ENCODE results near the gene SLC66A2. TPM values are rescaled to one million over a fixed set of nuclear protein-coding genes. Genes with fewer than 3 reads are reported as not detected.

The SLC66A2 gene
- total RNA-seq, 1 donor from 2014 or later = 29.8 TPM

DNA sequence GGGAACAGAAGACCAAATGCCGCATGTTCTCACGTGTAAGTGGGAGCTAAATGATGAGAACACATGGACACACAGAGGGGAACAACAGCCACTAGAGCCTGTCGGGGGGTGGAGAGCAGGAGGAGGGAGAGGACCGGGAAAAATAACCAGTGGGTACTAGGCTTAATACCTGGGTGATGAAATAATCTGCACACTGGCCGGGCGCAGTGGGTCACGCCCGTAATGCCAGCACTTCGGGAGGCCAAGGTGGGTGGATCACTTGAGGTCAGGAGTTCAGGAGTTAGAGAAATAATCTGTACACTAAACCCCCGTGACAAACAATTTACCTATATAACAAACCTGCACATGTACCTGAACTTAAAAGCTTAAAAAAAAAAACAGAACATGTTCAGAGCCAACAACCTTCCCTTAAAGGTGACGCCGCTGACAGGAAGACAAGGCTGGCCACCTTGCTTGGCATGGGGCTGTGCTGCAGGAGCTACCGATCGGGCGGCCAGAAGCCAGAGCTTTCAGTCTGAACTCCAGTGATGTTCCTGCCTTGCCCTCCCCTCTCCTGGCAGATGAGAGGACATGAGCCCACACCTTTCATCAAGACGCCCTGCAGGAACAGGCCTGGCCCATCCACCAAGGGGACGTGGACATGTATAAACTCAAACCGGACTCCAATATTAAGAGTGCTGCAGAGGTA is 11.2 kb downstream of the SLC66A2 start:
- peaks cover 21% of the 10 kb centered on the region for H3K36me3 Mint-ChIP-seq (ENCODE audit: low read depth)

DNA sequence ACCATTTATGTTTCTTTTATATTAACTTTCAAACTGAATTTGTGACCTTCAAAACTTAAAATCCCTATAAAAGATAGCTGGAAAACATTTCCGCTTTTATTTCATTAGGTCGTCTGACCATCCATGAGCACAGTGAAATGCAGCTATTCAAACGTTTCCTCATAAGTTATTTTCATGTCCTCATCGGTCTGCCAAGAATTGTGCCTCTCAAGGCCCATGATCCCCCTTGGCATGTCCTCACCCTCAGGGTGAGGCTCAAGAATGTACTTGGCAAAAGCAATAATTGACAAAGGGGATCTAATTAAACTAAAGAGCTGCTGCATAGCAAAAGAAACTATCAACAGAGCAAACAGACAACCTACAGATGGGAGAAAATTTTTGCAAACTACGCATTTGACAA is 12.4 kb downstream of the SLC66A2 start:
- peaks cover 9% of the 10 kb centered on the region for H3K4me1 Mint-ChIP-seq
- H3K27ac Mint-ChIP-seq (ENCODE audit: unreplicated experiment) = no peak overlapping the region
- H3K4me3 Mint-ChIP-seq = no peak overlapping the region
- DNase-seq (ENCODE audit: low read depth, low spot score) = no peak
- peaks cover 3% of the 10 kb centered on the region for H3K9me3 Mint-ChIP-seq
- H3K36me3 Mint-ChIP-seq (ENCODE audit: low read depth) = peaks cover 30% of the 10 kb centered on the region
- TF ChIP-seq, protein P1, sequence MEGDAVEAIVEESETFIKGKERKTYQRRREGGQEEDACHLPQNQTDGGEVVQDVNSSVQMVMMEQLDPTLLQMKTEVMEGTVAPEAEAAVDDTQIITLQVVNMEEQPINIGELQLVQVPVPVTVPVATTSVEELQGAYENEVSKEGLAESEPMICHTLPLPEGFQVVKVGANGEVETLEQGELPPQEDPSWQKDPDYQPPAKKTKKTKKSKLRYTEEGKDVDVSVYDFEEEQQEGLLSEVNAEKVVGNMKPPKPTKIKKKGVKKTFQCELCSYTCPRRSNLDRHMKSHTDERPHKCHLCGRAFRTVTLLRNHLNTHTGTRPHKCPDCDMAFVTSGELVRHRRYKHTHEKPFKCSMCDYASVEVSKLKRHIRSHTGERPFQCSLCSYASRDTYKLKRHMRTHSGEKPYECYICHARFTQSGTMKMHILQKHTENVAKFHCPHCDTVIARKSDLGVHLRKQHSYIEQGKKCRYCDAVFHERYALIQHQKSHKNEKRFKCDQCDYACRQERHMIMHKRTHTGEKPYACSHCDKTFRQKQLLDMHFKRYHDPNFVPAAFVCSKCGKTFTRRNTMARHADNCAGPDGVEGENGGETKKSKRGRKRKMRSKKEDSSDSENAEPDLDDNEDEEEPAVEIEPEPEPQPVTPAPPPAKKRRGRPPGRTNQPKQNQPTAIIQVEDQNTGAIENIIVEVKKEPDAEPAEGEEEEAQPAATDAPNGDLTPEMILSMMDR (conservative IDR thresholded peaks at IDR 0.05) = no peak
- H3K27me3 Mint-ChIP-seq (ENCODE audit: low read depth) = no peaks in the 10 kb centered on the region

More for the DNA sequence above, 11.2 kb downstream of the SLC66A2 start:
- Mint-ChIP-seq H3K27ac (ENCODE audit: unreplicated experiment) (no peak overlapping the region), H3K4me1 (no peaks in the 10 kb centered on the region), H3K9me3 (no peaks in the 10 kb centered on the region), H3K27me3 (ENCODE audit: low read depth) (no peaks in the 10 kb centered on the region), H3K4me3 (no peak overlapping the region)
- TF ChIP-seq, protein P1 (conservative IDR thresholded peaks at IDR 0.05) = no peak
- DNase-seq (ENCODE audit: low read depth, low spot score) = no peak

DNA sequence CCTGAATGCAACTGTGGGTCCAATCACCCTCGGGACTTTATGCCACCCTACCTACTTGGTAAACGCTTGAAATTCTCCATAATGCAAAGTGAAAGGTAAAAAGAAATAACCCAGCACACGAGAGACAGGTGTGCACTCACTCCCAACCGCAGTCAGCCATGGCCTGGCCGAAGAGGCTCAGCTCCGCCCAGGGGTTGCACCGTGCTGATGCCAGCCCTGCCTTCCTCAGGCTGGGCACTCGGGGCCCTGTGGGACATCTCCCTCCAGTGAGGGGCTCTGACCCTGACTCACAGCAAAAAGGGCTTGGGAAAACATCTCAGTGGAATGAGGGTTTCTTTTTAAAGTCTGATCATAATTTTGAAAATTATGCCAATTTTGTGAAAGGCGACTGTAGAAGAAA is 13.3 kb downstream of the SLC66A2 start:
- no peak overlapping the region for H3K27ac Mint-ChIP-seq (ENCODE audit: unreplicated experiment)
- TF ChIP-seq, protein P1 (conservative IDR thresholded peaks at IDR 0.05) = no peak
- H3K36me3 Mint-ChIP-seq (ENCODE audit: low read depth) = peaks cover 39% of the 10 kb centered on the region
- peaks cover 7% of the 10 kb centered on the region for H3K9me3 Mint-ChIP-seq
- DNase-seq (ENCODE audit: low read depth, low spot score) = no peak
- H3K4me3 Mint-ChIP-seq = no peak overlapping the region
- peaks cover 15% of the 10 kb centered on the region for H3K4me1 Mint-ChIP-seq
- no peaks in the 10 kb centered on the region for H3K27me3 Mint-ChIP-seq (ENCODE audit: low read depth)

DNA sequence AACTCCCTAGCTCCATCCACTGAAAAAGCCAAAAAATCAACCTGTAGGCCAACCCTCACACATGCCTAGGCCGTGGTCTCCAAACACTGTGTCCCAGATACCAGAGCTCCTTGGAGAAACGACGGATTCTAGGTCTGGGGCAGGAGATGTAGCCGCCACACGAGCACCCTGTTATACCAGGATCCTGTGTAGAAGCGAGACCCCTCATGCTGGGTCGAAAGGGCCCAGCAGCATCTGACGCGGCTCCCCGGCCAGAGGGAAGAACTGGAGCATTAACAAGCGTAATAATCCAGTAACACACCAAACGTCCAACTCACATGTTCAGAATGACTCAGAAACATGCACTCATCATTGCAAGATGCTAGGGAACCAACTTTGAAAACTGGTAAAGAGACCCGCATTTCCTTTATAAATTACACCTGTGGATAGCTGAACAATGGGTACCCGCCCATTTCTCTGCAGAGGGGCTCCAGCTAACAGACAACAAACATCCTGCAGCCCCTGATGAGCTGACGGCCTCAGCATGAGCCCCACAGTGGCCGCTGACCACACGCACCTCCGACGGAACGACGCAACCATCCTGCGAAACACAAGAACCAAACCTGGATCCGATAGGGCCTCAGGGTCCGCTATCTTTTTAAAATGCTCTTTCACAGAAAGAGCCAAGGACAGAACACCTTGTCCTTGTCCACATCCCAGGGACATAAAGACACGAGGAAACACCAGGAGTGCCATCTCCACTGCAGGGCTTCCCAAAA is 14.2 kb downstream of the SLC66A2 start:
- Mint-ChIP-seq H3K36me3 (ENCODE audit: low read depth) (peaks cover 46% of the 10 kb centered on the region), H3K4me1 (peaks cover 15% of the 10 kb centered on the region), H3K9me3 (peaks cover 13% of the 10 kb centered on the region), H3K27ac (ENCODE audit: unreplicated experiment) (no peak overlapping the region), H3K4me3 (no peak overlapping the region), H3K27me3 (ENCODE audit: low read depth) (no peaks in the 10 kb centered on the region)
- DNase-seq (ENCODE audit: low read depth, low spot score) = no peak
- TF ChIP-seq, protein P1 (conservative IDR thresholded peaks at IDR 0.05) = no peak

DNA sequence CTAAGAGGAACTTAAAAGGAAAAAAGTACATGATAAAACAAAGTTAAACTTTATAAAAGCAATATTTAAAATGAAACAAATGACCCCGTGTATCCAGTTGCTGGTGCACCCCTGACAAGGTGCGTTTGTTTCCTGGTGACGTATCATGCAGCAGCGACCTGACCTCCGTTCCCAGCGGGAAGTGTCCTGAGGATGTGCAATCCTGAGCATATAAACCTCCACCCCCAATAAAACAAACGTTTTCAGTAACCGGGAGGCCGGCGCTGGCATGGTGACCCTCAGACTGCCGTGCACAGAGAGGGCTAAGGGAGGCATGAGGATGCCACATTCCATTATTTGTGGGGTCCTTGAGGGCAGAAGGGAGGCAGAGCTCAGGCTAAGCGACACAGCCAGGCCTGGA is 14.8 kb downstream of the SLC66A2 start:
- DNase-seq (ENCODE audit: low read depth, low spot score) = no peak
- TF ChIP-seq, protein P1 (conservative IDR thresholded peaks at IDR 0.05) = no peak

More for the DNA sequence above, 14.8 kb downstream of the SLC66A2 start:
- peaks cover 50% of the 10 kb centered on the region for H3K36me3 Mint-ChIP-seq (ENCODE audit: low read depth)
- peaks cover 15% of the 10 kb centered on the region for H3K9me3 Mint-ChIP-seq
- H3K4me1 Mint-ChIP-seq = peaks cover 15% of the 10 kb centered on the region
- no peak overlapping the region for H3K4me3 Mint-ChIP-seq
- H3K27ac Mint-ChIP-seq (ENCODE audit: unreplicated experiment) = no peak overlapping the region
- H3K27me3 Mint-ChIP-seq (ENCODE audit: low read depth) = no peaks in the 10 kb centered on the region

Data from neural crest cell (in vitro differentiated cells).